Mesenchymal stem cell (in vitro differentiated cells and primary cell): ENCODE results near the gene RCBTB1.
"Not testable (repeated sequence)": the region's sequence is repeated elsewhere in the genome, so short reads cannot be mapped to it uniquely, and the experiment has no call there.

Experiments used
- DNase-seq: peaks from one replicate; pipeline ENCODE4 v3.0.0-alpha.2; 2013
- H2AFZ ChIP-seq: one replicate; pipeline ENCODE4 v1.6.1; 2013; ENCODE audit warnings: low read depth, mild to moderate bottlenecking, control low read depth, inconsistent platforms, low read length, moderate library complexity
- H2AK5ac ChIP-seq: 2 replicates; pipeline ENCODE4 v1.6.1; 2013; ENCODE audit warnings: low read length, moderate library complexity, mild to moderate bottlenecking, inconsistent platforms; ENCODE audit not compliant: severe bottlenecking
- H2BK120ac ChIP-seq: one replicate; pipeline ENCODE4 v1.6.1; 2013; ENCODE audit warnings: low read depth, mild to moderate bottlenecking, inconsistent platforms, low read length, moderate library complexity
- H2BK12ac ChIP-seq, 2 experiments: one replicate each; pipeline ENCODE4 v1.6.1; 2013; ENCODE audit warnings: inconsistent platforms in 2 of 2, low read length in 2 of 2, mild to moderate bottlenecking in 2 of 2, moderate library complexity in 2 of 2, control low read depth in 1 of 2
- H2BK15ac ChIP-seq: one replicate; pipeline ENCODE4 v1.6.1; 2013; ENCODE audit warnings: mild to moderate bottlenecking, low read depth, inconsistent platforms; ENCODE audit not compliant: poor library complexity, severe bottlenecking
- H2BK5ac ChIP-seq: 2 replicates; pipeline ENCODE4 v1.6.1; 2013; ENCODE audit warnings: low read depth, mild to moderate bottlenecking, low read length, control low read depth, inconsistent platforms; ENCODE audit not compliant: poor library complexity, severe bottlenecking
- H3K14ac ChIP-seq, 2 experiments: one replicate each; pipeline ENCODE4 v1.6.1; 2013; ENCODE audit warnings: inconsistent platforms in 2 of 2, low read length in 2 of 2, control low read depth in 1 of 2, mild to moderate bottlenecking in 1 of 2, moderate library complexity in 1 of 2
- H3K18ac ChIP-seq, 2 experiments: one replicate each; pipeline ENCODE4 v1.6.1; 2013; ENCODE audit warnings: inconsistent platforms in 2 of 2, low read length in 2 of 2, control low read depth in 1 of 2, low read depth in 1 of 2, mild to moderate bottlenecking in 1 of 2
- H3K23ac ChIP-seq, 2 experiments: one replicate each; pipeline ENCODE4 v1.6.1; 2013; ENCODE audit warnings: inconsistent platforms in 2 of 2, low read length in 2 of 2, mild to moderate bottlenecking in 2 of 2, moderate library complexity in 2 of 2, control low read depth in 1 of 2
- H3K27ac ChIP-seq: 2 replicates; pipeline ENCODE4 v1.5.1; 2013; ENCODE audit warnings: mild to moderate bottlenecking, moderate library complexity, low read length, control low read depth, inconsistent platforms; ENCODE audit not compliant: poor library complexity, severe bottlenecking
- H3K27me3 ChIP-seq, 2 experiments: 2 replicates each; pipeline versions ENCODE4 v1.6.1 to v1.7.0; 2013; ENCODE audit warnings: low read length in 2 of 2, mild to moderate bottlenecking in 2 of 2, moderate library complexity in 2 of 2, control low read depth in 1 of 2, inconsistent platforms in 1 of 2; ENCODE audit not compliant: control insufficient read depth in 1 of 2, insufficient read depth in 1 of 2
- H3K36me3 ChIP-seq, 2 experiments: 2 replicates each; pipeline versions ENCODE4 v1.6.1 to v1.7.0; 2013; ENCODE audit warnings: low read length in 2 of 2, control low read depth in 1 of 2, inconsistent platforms in 1 of 2, low read depth in 1 of 2, mild to moderate bottlenecking in 1 of 2; ENCODE audit not compliant: insufficient read depth in 2 of 2, control insufficient read depth in 1 of 2
- H3K4ac ChIP-seq, 2 experiments: one replicate each; pipeline ENCODE4 v1.6.1; 2013; ENCODE audit warnings: inconsistent platforms in 2 of 2, low read length in 2 of 2, mild to moderate bottlenecking in 2 of 2, moderate library complexity in 2 of 2, control low read depth in 1 of 2, low read depth in 1 of 2
- H3K4me1 ChIP-seq: 2 replicates; pipeline ENCODE4 v1.6.1; 2013; ENCODE audit warnings: low read depth, low read length, control low read depth; ENCODE audit not compliant: control insufficient read depth, insufficient read depth
- H3K4me2 ChIP-seq: 2 replicates; pipeline ENCODE4 v1.6.1; 2013; ENCODE audit warnings: low read length, mild to moderate bottlenecking, inconsistent platforms; ENCODE audit not compliant: poor library complexity, severe bottlenecking
- H3K4me3 ChIP-seq, 2 experiments: 2 replicates each; pipeline versions ENCODE4 v1.5.1 to v1.7.0; 2013; ENCODE audit warnings: low read length in 2 of 2, mild to moderate bottlenecking in 2 of 2, control low read depth in 1 of 2, low read depth in 1 of 2; ENCODE audit not compliant: insufficient read depth in 1 of 2
- H3K79me1 ChIP-seq: replicated peaks from 2 replicates; pipeline ENCODE4 v1.6.1; 2013; ENCODE audit warnings: mild to moderate bottlenecking, control low read depth, low read length, inconsistent platforms; ENCODE audit not compliant: poor library complexity, severe bottlenecking
- H3K9ac ChIP-seq: 2 replicates; pipeline ENCODE4 v1.7.0; 2013; ENCODE audit warnings: mild to moderate bottlenecking, low read length, moderate library complexity
- H3K9me3 ChIP-seq: 2 replicates; pipeline ENCODE4 v1.7.0; 2013; ENCODE audit warnings: mild to moderate bottlenecking, low read length; ENCODE audit not compliant: control insufficient read depth
- H4K8ac ChIP-seq: one replicate; pipeline ENCODE4 v1.6.1; 2013; ENCODE audit warnings: inconsistent platforms, mild to moderate bottlenecking, low read length, moderate library complexity
- H4K91ac ChIP-seq: one replicate; pipeline ENCODE4 v1.6.1; 2013; ENCODE audit warnings: mild to moderate bottlenecking, low read length, inconsistent platforms
- WGBS: methylation state at CpG from one replicate; pipeline ENCODE4 v1.1.7; 2013; ENCODE audit warnings: mixed read lengths; 5-methylcytosine and 5-hydroxymethylcytosine counted together

The RCBTB1 gene

GRCh38 chr13:49616676-49617065, 31.3 kb upstream of the RCBTB1 start:
- H3K9me3 ChIP-seq, result peaks cover 4% of the 10 kb centered on the region
- no peak overlapping the region for H3K4me2 ChIP-seq
- no peak overlapping the region for H2AFZ ChIP-seq
- H3K4ac ChIP-seq, result no peak overlapping the region
- H3K4me1 ChIP-seq, result peaks cover 2% of the 10 kb centered on the region
- no CpG with 5 or more reads among the region's 3 CpGs for WGBS
- H3K4me3 ChIP-seq, result no peak overlapping the region
- no peak overlapping the region for H2BK120ac ChIP-seq
- H2BK15ac ChIP-seq, result no peak overlapping the region
- no peak overlapping the region for H3K14ac ChIP-seq
- no peaks in the 10 kb centered on the region for H3K27me3 ChIP-seq
- no peaks in the 10 kb centered on the region for H3K79me1 ChIP-seq
- H3K36me3 ChIP-seq, result no peaks in the 10 kb centered on the region
- no peak overlapping the region for H3K18ac ChIP-seq
- no peak overlapping the region for H3K27ac ChIP-seq
- peak overlapping the region; percentile 23 for H4K8ac ChIP-seq
- H3K9ac ChIP-seq, result no peak overlapping the region
- H3K23ac ChIP-seq, result no peak overlapping the region
- H4K91ac ChIP-seq, result no peak overlapping the region
- H2BK12ac ChIP-seq, result no peak overlapping the region
- no peak for DNase-seq
- no peak overlapping the region for H2BK5ac ChIP-seq
- H2AK5ac ChIP-seq, result no peak overlapping the region

DNA sequence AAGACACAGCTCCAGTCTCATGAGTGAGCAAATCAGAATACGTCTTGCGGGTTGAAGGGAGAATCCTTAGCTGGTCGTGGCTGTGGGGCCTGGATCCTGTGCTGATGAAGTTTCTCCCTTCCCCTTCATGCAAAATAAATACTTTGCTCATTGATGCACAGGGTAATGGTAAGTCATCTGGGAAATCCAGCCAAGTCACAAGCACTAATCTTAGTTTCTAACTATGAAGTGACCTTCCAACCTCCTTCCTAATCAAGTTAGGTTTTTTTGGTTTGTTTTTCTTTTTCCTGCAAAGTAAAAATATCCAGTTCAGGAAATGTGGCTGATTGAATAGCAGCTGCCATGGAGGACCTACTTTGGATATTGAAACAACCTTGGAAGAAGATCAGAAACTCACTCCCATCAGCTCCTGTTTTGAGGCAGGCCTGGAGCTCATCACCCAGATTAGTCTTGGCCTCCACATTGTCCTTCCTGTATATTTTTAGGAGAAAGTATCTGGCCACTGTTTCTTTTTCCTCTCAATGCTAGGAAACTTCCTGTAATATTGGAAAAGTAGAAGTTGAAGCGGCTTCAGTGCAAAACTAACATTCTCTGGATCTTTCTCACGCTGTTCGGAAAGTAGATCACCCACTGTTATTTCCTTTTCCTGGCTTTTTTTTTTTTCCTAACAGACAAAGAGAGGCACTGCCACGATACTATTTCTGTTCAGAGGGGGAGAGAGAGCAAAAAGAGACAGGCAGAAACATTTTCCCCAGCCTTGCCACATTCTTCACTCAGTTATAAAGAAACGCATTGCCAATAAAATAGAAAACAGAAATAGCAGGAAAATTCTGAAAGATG, 30.7 kb upstream of the RCBTB1 start:
- no peak overlapping the region for H3K4ac ChIP-seq
- H2BK120ac ChIP-seq, result no peak overlapping the region
- no peak overlapping the region for H2BK5ac ChIP-seq
- no peak overlapping the region for H3K4me3 ChIP-seq
- H2BK12ac ChIP-seq, result peak overlapping the region in 1 of 2 experiments; percentile 54
- peak overlapping the region in 1 of 2 experiments; percentile 86 for H3K14ac ChIP-seq
- no peak overlapping the region for H3K23ac ChIP-seq
- no peak overlapping the region for H2AK5ac ChIP-seq
- H3K4me2 ChIP-seq, result no peak overlapping the region
- no peak overlapping the region for H2BK15ac ChIP-seq
- H4K91ac ChIP-seq, result no peak overlapping the region
- H3K9ac ChIP-seq, result no peak overlapping the region
- H4K8ac ChIP-seq, result no peak overlapping the region
- H3K36me3 ChIP-seq, result no peaks in the 10 kb centered on the region
- H2AFZ ChIP-seq, result no peak overlapping the region
- H3K79me1 ChIP-seq, result no peaks in the 10 kb centered on the region
- H3K9me3 ChIP-seq, result peaks cover 4% of the 10 kb centered on the region
- no peaks in the 10 kb centered on the region for H3K27me3 ChIP-seq
- H3K27ac ChIP-seq, result no peak overlapping the region
- WGBS, result 100% methylated on average over 4 of the region's 8 CpGs
- no peak for DNase-seq
- peaks cover 3% of the 10 kb centered on the region for H3K4me1 ChIP-seq
- H3K18ac ChIP-seq, result no peak overlapping the region

- not testable (repeated sequence) for H3K4me1 ChIP-seq, H2BK12ac ChIP-seq, H2BK120ac ChIP-seq, H2BK5ac ChIP-seq, H2BK15ac ChIP-seq, H2AFZ ChIP-seq, H3K9ac ChIP-seq, H3K79me1 ChIP-seq, H3K18ac ChIP-seq, H3K4ac ChIP-seq, H3K27ac ChIP-seq, H3K36me3 ChIP-seq, H4K8ac ChIP-seq, H3K9me3 ChIP-seq, H3K27me3 ChIP-seq, H3K23ac ChIP-seq, H3K14ac ChIP-seq, DNase-seq, H4K91ac ChIP-seq, H2AK5ac ChIP-seq, H3K4me2 ChIP-seq, H3K4me3 ChIP-seq
- WGBS, result 96% methylated on average over 3 of the region's 3 CpGs
These were observed 26.7 kb upstream of the RCBTB1 start for GRCh38 chr13:49612042-49612441.

DNA sequence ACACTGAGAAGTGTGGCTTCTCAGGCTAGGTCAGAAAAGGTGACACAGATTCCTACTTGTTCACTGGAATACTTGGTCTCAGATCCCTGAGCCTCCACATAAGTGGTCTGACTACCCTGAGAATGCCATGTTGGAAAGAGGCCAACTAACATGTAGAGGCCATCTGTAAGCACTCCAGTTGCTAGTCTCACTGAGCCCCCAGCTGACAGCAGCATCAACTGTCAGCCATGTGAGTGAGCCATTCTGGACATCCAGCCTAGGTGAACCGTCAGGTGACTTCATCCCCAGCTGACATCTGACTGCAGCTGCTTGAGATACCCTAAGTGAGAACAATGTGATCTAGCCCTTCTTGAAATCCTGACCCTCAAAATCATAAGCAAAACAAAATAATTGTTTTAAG, 24.8 kb upstream of the RCBTB1 start:
- Histone ChIP-seq H3K14ac (no peak overlapping the region), H2BK15ac (no peak overlapping the region), H3K4me2 (no peak overlapping the region), H3K79me1 (no peaks in the 10 kb centered on the region), H2AK5ac (no peak overlapping the region), H3K4me3 (no peak overlapping the region), H4K8ac (no peak overlapping the region), H3K18ac (peak overlapping the region in 1 of 2 experiments; percentile 34), H2BK5ac (no peak overlapping the region), H3K9ac (no peak overlapping the region), H2AFZ (no peak overlapping the region), H4K91ac (no peak overlapping the region), H3K4me1 (peaks cover 3% of the 10 kb centered on the region), H2BK12ac (no peak overlapping the region), H3K4ac (peak overlapping the region in 1 of 2 experiments; percentile 41), H3K27me3 (no peaks in the 10 kb centered on the region), H3K23ac (no peak overlapping the region), H3K27ac (no peak overlapping the region), H3K9me3 (peaks cover 4% of the 10 kb centered on the region), H2BK120ac (no peak overlapping the region), H3K36me3 (no peaks in the 10 kb centered on the region)
- 57% methylated on average over 1 of the region's 1 CpG for WGBS
- DNase-seq, result no peak
